GM19372 (cell line): ENCODE data around the gene TTLL11.

Source experiments
- ATAC-seq: cut with Tn5 transposase; IDR thresholded peaks from one replicate; pipeline ENCODE4 v1.9.1; 2021; ENCODE audit warnings: mild to moderate bottlenecking, low read depth, moderate library complexity; ENCODE audit not compliant: unreplicated experiment

Gene TTLL11

GRCh38 chr9:122092611-122093506, at the start of gene TTLL11:
Gene TTLL11 (minus strand): TSS chr9:122093308. CDS start chr9:122093148, 160 bp downstream.
- peak; percentile 78 for ATAC-seq

GRCh38 chr9:122141671-122142070, 48.6 kb upstream of the TTLL11 start:
- no peak for ATAC-seq

GRCh38 chr9:122140368-122141193, 47.5 kb upstream of the TTLL11 start:
- ATAC-seq, result no peak

- no peak for ATAC-seq
These were observed 45.6 kb upstream of the TTLL11 start for GRCh38 chr9:122138560-122139268.

GRCh38 chr9:122135529-122135859, 42.4 kb upstream of the TTLL11 start:
- no peak for ATAC-seq

- no peak for ATAC-seq
These were observed 41.9 kb upstream of the TTLL11 start for GRCh38 chr9:122134822-122135528.

- ATAC-seq, result no peak
These were observed 41.0 kb upstream of the TTLL11 start for GRCh38 chr9:122133984-122134535.

- ATAC-seq, result no peak
These were observed 40.3 kb upstream of the TTLL11 start for GRCh38 chr9:122133263-122133983.

- ATAC-seq, result no peak
These were observed 39.4 kb upstream of the TTLL11 start for GRCh38 chr9:122132539-122132938.

GRCh38 chr9:122131401-122132001, 38.4 kb upstream of the TTLL11 start:
- ATAC-seq, result no peak

GRCh38 chr9:122130837-122131236, 37.7 kb upstream of the TTLL11 start:
- no peak for ATAC-seq

- ATAC-seq, result no peak
These were observed 36.9 kb upstream of the TTLL11 start for GRCh38 chr9:122129969-122130368.

- ATAC-seq, result no peak
These were observed 35.8 kb upstream of the TTLL11 start for GRCh38 chr9:122128969-122129343.

GRCh38 chr9:122128007-122128968, 35.2 kb upstream of the TTLL11 start:
- ATAC-seq, result no peak

- ATAC-seq, result no peak
These were observed 34.3 kb upstream of the TTLL11 start for GRCh38 chr9:122127396-122127798.

- ATAC-seq, result no peak
These were observed 33.5 kb upstream of the TTLL11 start for GRCh38 chr9:122126331-122127261.
